NB4 (cell line): Measurements from ENCODE around the gene REEP6.

Experiments
- DNase-seq: peaks from one replicate; pipeline ENCODE4 v3.0.0; 2010; ENCODE audit warnings: low read depth
- H3K4me3 ChIP-seq: one replicate; pipeline ENCODE4 v1.5.1; 2011; ENCODE audit warnings: mild to moderate bottlenecking, low read depth, low read length, moderate library complexity
- CTCF ChIP-seq: IDR thresholded peaks from one replicate; pipeline ENCODE4 v1.5.1; 2012; ENCODE audit warnings: low read depth, low read length
- MAX ChIP-seq: IDR thresholded peaks from 2 replicates; pipeline ENCODE4 v1.6.1; 2011; ENCODE audit warnings: low read depth, low read length
- MYC ChIP-seq: IDR thresholded peaks from 2 replicates; pipeline ENCODE4 v1.6.1; 2011; ENCODE audit warnings: low read depth, low read length
- POLR2A ChIP-seq: IDR thresholded peaks from 2 replicates; pipeline ENCODE4 v1.6.1; 2011; ENCODE audit warnings: mild to moderate bottlenecking; ENCODE audit not compliant: insufficient read length; ENCODE audit errors: extremely low read depth

The REEP6 gene

GRCh38 chr19:1522061-1522460, 31.1 kb downstream of the REEP6 start:
- TF ChIP-seq CTCF, result no peak
- TF ChIP-seq MYC, result no peak
- TF ChIP-seq MAX, result no peak
- no peak for TF ChIP-seq POLR2A
- no peak for DNase-seq
- no peak overlapping the region for H3K4me3 ChIP-seq

- TF ChIP-seq MAX, result no peak
- TF ChIP-seq CTCF, result no peak
- TF ChIP-seq MYC, result no peak
- TF ChIP-seq POLR2A, result no peak
- DNase-seq, result no peak
- H3K4me3 ChIP-seq, result no peak overlapping the region
These were observed 31.9 kb downstream of the REEP6 start for GRCh38 chr19:1522838-1523237.

- no peak for DNase-seq
- H3K4me3 ChIP-seq, result no peak within 1 kb of the TSS
- TF ChIP-seq MAX, result no peak
- TF ChIP-seq POLR2A, result no peak
- no peak for TF ChIP-seq CTCF
- TF ChIP-seq MYC, result no peak
These were observed 32.7 kb downstream of the REEP6 start, which contains the start of gene PLK5 for GRCh38 chr19:1523412-1524286. PLK5 (plus strand) TSS chr19:1524077; CDS start chr19:1526997, 2,920 bp downstream.

GRCh38 chr19:1524287-1524971, 33.4 kb downstream of the REEP6 start:
- H3K4me3 ChIP-seq, result no peak overlapping the region
- no peak for DNase-seq
- TF ChIP-seq MAX (no peak), MYC (no peak), CTCF (no peak), POLR2A (no peak)

- DNase-seq, result no peak
- TF ChIP-seq MYC, result no peak
- TF ChIP-seq MAX, result no peak
- no peak for TF ChIP-seq POLR2A
- TF ChIP-seq CTCF, result no peak
- no peak overlapping the region for H3K4me3 ChIP-seq
These were observed 34.0 kb downstream of the REEP6 start for GRCh38 chr19:1524972-1525325.
